GM18519 (cell line): ENCODE results near the gene KCNQ2.

Source experiments
- ATAC-seq: cut with Tn5 transposase; IDR thresholded peaks from one replicate; pipeline ENCODE4 v1.9.1; 2021; ENCODE audit warnings: mild to moderate bottlenecking, moderate library complexity; ENCODE audit not compliant: unreplicated experiment, low FRiP score

The KCNQ2 gene

DNA sequence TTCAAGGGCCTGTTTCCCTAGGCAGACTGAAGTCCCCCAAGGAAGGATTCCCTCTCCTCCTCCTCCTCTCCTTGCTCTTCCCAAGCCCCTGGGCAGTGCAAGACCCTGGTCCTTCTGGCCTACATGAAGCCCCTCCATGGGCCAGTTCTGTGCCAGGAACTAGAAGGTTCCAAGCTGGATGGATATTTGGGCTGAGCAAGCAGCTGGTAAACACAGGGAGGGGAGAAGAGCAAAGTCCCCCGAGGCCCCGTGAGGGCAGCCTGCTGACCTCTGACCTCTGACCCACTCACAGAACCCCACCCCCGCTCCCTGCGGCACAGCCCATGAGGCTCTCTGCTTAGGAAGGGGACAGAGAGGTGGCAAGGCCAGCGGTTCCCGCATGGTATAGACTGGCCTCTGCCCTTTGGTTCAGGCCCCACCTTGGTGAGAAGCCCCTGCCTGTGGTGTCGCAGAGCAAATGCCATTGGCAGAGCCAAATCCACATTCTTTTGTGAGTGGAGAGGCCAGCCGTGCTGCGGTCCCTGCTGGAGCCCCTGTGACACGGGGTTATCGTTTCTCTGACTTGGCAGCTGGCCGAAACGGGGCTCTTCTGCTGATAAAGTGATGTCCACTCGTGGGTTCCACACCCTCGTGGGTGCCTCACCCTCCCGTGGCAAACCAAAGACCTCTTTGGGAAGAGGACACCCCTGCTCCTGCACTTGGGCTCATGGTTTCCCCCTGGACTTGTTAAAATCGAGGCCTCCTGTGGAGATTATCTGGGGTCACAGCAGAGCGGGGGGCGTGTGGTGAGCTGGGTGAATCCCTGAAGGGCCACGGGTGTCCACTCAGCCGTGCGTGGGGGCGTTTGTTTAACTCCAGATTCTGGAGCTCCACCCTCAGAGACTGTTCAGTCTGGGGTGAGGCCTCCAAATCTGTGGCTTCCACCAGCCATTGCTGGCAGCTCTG is 109.2 kb downstream of the KCNQ2 start:
- no peak for ATAC-seq

GRCh38 chr20:63362436-63363009 is 109.9 kb downstream of the KCNQ2 start:
- no peak for ATAC-seq

- no peak for ATAC-seq
These were observed 110.7 kb downstream of the KCNQ2 start for GRCh38 chr20:63361519-63362435.

DNA sequence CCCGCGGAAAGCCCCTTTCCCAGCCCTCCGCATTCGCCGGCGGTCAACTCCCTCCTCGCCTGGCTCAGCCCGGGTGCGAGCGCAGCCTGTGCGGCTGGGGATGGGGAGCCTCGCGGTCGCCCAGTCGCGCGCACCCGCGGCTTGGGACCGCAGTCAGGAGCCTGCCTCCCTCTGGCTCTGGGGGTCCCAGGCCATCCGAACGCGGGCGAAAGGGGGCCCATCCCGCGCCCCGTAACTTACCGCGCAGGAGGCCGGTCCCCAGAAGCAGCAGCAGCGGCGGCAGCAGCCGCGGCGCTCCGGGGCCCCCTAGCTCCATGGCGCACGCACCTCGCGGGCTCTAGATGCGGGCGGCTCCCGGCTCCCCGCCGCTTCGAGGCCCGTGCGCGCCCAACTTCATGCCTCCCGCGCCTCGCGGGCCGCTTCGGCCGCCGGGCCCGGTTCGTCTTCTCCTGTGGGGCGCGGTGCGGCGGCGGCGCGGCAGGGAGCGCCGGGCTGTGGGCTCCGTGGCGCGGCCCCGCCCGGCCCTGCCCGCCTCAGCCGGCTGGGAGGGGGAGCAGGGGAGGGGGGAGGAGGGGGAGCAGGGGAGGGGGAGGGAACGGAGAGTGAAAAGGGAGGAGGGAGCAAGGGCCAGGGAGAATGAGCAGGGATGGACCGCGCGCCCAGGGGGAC is 111.5 kb downstream of the KCNQ2 start, which contains the start of gene CHRNA4:
Gene CHRNA4 (minus strand): TSS at position 500 of the 669 bp plus-strand sequence. CDS start 184 bp downstream, at position 316.
- ATAC-seq = no peak

DNA sequence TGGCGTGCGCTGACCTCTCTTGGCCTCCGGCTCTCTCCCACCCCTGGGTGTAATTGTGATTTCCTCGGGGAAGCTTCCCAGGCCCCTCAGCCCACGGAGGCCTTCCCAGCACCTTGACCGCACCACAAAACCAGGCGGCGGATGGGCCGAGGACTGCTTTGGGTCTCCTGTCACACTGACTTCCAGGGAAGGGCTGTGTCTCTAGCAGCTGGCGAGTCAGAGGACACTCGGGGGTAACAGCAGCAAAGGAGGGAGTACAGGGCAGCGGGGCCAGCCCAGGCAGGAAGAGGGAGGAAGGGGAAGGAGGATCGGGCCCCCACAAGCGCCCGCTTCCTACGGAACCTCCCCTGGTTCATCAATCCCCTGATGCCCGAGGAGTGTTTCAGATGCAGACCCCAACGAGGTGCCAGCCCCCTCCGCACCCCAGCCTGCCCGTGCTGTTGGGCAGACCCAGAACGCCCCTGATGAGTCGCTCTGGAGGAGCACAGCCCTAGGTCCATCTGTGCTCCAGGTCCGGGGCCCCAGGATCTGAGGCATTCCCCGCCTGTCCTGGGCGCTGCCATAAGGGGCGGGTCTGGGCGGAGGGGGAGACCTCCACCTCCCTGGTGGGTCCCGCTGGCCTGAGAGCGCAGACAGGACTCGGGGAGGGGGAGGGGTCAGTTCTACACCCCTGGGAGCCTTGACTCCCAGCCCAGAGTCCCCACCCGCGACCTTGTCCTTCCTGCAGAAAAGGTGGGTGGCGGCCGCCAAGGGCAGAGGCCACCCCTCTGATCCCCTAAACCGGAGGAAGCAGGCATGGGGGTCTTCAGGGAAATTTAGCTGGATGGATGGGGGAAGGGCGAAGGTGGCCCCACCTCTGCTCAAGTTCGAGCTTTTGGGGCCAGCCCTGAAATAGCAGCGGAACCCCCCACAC is 112.3 kb downstream of the KCNQ2 start:
- ATAC-seq = no peak

- no peak for ATAC-seq
These were observed 113.1 kb downstream of the KCNQ2 start for GRCh38 chr20:63359164-63359934.

DNA sequence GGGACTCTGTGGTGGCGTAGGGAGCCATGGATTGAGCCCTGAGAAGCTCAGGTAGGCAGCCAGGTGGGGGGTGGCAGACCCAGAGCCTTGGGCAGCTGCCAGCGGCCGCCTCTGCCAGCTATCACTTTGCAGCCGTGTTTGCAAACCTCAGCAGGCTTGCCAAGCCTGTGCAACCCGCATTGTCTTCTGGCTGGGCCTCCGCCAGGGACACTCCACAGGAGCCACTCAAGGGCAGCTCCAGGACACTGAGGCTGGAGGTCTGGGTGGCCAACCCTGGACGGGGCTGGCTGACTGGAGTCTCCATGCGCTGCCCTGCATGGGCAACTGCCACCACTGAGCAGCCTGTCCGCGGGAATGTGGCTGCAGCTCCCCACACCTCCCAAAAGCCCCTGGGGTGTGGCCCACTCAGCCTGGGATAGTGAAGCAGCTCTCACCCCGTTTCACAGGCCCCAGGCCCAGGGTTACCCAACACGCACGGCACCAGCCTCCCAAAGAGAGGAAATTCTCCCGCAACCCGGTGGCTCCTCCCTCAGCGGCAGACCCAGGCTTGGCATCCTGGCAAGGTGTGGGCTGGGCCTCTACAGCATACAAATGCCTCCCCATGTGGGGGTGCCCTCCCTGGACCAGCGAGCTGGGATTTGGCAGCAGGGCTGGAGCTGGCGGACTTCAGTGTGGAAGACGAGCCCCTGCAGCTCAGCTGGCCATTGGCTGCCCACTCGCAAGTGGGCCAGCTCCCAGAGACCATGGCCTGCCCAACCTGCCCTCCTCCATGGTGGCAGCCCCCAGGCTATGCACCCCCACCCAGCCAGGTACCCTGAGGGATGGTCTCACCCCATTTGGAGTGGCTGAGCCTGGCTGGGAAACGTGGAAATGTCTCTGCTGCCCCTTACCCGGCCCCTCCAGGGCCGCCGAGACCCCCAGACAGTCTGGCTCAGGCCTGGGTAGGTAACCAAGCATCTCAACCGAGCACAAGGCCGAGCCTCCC is 114.2 kb downstream of the KCNQ2 start:
- ATAC-seq = no peak

DNA sequence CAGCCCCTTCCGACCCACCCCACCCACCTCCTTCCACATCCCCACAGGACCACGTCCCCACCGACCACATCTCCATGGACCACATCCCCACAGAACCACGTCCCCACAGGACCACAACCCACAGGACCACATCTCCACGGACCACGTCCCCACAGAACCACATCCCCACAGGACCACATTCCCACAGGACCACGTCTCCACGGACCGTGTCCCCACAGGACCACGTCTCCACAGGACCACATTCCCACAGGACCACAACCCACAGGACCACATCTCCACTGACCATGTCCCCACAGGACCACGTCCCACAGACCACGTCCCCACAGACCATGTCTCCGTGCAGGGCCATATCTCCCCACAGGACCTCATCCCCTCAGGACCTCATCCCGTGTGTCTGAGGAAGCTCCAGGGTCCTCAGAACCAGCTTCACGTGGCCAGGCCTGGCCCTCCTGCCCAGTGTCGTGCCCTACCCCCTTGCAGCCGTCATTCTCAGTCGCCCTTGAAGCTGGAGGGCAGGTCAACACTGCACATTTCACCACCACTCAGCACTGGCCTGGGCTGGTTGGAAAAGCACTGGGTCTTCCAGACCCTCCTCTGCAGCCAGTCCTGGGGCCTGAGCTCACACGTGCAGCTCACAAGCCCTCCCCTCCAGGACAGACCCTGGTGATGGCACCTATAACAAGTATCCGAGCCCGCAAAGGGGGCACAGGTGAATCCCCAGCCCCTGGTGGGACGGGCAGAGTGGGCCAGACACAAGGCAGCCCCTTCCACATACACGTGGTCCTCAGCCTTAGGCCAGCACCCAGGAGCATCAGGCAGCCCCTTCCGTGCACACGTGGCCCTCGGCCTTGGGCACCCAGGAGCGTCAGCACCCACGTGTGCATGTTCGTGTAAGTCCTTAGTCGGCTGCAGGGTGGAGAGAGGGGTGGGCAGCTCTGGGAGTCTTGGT is 115.2 kb downstream of the KCNQ2 start:
- no peak for ATAC-seq

DNA sequence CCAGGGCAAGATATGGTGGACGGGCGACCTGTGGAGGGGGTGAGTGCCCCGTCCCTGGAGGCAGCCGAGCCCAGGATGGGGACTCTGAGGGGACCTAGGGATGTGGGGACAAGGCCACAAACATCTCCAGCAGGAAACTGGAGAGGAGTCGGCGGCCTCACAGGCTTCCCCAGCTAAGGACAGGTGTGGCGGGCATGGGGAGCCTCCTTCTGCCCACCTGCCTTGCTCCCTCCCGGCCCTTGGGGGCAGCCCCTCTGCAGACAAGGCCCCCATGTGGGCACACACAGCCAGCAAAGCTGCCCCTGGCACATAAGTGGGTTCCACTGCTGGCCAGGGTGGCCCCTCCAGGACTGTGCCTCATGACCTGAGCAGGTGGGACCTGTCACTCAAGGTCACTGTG is 115.9 kb downstream of the KCNQ2 start:
- no peak for ATAC-seq

- no peak for ATAC-seq
These were observed 116.6 kb downstream of the KCNQ2 start for GRCh38 chr20:63355781-63356295.

GRCh38 chr20:63354636-63355350 is 117.7 kb downstream of the KCNQ2 start:
- ATAC-seq = no peak

DNA sequence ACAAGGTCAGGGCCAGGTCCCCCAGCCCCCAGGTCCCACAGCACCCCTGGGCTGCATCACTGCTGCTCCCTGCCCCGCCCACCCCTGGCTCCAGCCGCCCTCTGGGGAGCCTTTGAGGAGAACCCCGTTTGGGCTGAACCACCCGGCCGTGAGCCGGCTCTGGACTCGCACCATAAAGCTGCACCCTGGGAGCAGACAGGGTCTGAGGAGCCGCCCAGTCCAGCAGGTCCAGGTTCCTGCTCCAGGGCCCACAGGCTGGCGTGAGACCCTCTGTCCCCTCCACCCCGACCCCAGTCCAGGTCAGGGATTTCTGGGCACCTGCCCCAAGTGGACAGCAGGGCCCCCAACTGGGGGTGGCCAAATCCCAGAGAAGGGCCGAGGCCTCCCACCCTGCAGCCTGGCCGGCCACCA is 119.6 kb downstream of the KCNQ2 start:
- ATAC-seq = no peak

DNA sequence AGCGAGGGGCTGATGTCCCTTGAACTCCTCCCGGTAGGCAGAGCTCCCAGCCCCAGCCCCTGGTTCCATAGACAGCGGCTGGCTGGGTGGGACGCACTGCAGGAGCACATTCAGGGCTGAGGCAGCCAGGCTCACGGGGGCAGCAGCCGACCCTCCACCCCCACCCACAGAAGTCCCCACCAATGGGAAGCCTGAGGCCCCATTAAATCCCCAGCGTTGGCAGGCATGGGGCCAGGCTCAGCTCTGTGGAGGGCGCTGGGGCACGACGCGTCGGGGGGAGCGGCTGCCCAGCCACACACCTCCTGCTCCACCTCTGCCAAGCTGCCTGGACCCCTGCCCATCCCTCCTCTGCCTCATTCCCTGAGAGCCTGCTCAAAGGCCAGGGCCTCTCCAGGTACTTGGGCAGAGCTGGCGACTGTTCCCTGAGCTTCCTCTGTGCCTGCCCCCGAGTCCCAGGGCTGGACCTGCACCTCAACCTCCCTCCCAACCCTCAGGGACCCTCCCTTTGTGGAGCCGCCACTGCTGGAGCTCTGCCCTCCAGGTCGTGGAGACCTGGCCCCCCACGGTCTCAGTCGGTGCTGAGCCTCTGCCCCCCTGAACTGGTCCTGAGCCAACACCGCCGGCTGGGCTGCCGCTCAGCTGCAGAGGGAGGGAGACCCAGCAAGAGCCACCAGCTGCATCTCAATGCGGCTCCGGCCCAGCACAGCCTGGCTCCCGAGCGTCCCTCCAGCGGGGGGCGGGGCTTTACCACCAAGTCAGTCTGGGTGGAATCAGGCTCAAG is 120.5 kb downstream of the KCNQ2 start:
- ATAC-seq = no peak

DNA sequence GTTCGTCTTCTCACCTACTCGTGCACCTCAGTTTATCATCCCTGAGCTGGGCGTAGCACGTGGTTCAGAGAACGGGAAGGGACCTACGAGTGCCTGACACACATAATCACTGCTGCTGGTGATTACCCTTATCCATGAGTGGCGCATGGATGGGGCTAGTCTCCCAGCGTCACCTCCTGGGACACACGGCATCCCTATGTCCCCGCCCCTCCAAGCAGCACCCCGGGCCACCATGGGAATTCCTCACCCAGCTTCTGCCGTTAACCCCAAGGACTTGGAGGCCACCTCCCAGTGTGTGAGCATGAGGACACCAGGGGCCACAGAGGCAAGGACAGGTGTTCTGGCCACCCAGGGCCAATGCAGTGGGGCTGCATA is 121.1 kb downstream of the KCNQ2 start:
- no peak for ATAC-seq
